T-helper 2 cell (primary cell): ENCODE data around the gene SNX15.
A peak's percentile ranks its signal among the peaks of the same experiment; 100 is the strongest.

Experiments
- DNase-seq, 5 experiments: peaks; one replicate each; pipeline versions ENCODE4 v3.0.0 to v3.0.0-alpha.2; 2012 to 2022

SNX15 gene

DNA sequence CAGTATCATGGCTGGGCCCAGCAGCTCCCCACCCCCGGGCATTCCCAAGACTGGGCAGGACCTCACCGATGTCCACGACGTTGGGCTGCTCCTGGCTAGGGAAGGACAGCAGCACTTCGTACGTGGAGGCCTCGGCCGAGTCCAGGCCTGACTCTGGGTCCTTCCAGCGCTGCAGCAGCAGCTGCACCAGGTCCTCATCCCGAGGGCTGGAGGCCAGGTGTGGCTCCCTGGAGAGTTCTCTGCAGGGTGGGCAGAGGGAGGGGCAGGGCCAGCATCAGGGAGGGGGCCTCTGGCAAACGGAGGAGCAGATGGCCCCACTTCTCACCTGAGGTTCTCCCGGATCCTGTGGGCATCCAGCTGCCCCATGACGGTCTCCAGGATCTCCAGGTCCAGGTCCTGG, 30.8 kb downstream of the SNX15 start:
- DNase-seq = no peak

DNA sequence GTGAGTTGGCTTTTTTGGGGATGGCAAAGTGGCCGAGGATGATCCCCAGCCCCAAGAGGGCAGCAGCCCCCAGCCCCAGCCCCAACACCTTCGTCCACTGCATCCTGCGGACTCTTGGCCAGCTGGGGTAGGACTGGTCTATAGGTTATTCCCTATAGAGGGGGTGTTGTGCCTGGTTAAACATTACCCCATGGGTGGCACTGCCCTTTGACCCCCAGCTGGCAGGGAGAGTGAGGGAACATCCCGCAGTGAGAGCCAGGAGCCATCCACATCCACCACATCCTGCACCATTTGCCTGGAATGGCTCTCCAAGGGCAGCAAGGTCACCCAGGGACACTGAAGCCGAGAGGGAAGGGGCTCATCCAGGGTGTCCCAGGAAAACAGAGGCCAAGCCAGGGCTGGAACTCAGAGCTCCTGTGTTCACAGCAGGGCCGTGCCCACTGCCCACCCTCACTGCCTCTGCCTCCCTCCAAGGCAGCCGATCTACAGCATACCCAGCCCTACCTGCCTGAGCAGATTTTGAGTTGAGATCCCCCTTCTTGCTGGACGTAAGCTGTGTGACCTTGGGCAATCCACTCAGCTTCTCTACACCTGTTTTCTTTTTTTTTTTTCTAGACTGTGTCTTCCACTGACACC, 31.3 kb downstream of the SNX15 start, which contains the start of gene NAALADL1:
Gene NAALADL1 (minus strand): TSS at position 135 of the 636 bp plus-strand sequence. CDS start 32 bp downstream, at position 103.
- no peak for DNase-seq

DNA sequence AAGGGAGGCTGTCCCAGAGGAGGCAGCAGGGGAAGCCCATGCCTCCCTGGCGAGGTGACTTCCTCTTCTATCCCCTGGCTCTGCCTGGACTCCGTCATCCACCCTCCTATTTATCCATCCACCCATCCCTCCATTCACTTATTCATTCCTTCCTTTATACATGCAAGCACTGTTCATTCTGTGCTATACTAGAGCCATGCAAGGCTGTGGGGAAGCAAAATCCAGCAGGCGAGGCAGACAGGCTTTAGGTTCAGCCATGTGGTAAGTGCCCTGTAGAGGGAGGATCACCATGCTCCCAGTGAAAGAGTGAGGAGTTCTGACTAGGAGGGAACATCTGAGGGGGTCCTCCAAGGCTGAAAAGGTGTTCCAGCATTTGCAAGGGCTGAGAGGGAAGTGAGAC, 32.3 kb downstream of the SNX15 start:
- DNase-seq = no peak

GRCh38 chr11:65059959-65060824, 33.0 kb downstream of the SNX15 start:
- peak in 1 of 5 experiments; percentile 49 for DNase-seq

- no peak for DNase-seq
Observed at GRCh38 chr11:65060913-65061408, 33.7 kb downstream of the SNX15 start.

DNA sequence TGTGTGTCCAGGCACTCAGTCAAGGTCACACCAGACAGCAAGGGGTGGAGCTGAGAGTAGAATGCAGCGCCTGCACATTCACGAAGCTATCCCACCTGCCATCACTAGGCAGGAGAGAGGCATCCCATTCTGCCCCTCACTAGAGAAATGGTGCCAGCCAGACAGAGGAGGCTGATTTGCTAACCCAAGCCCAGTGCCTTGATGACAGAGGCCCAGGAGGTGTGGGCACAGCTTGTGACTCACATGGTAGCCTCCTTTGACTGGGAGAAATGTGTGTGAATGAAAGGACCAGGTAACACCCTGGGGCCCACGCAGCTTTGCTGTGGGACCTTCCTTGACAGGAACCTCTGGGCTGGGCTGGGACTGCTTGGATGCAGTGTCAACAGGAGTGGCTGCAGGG, 36.3 kb downstream of the SNX15 start:
- no peak for DNase-seq

DNA sequence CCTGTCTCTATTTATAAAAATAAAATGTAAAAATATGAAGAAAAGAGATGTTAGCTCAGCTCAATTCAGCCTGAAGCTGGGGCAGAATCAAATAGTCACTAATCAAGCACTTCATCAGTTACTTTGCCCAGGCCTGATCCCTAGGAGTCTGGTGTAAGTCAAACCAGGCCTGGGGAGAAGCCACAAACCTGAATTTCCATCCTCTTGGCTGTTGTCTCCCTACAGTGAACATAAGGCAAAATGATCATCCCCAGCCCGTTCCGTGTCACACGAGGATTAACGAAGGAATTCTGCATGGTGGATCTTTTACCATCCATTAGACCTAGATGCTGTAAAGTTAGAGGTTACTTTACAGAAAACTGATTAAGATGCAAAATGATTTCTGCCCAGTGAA, 37.6 kb downstream of the SNX15 start:
- DNase-seq = no peak

DNA sequence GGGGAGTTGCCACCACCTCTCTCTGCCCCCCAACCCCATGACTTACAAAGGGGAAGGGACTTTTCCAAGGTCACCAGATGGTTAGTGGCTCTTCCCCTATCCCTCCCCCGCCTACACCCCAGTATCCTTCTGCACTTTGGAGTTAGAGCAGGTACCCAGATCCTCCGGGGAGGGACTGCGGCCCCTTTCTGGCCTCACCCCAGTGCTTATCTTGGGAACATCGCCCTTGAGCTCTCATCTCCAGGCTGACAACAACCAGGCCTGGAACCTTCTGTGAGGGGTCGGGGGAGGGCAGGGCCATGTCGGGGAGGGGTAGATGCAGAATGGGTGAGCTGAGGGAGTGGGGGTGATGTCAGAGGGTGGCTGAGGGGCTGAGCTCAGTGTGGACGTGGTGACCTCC, 38.6 kb downstream of the SNX15 start:
- no peak for DNase-seq

- DNase-seq = no peak
Observed at GRCh38 chr11:65066315-65066714, 39.1 kb downstream of the SNX15 start.

GRCh38 chr11:65066805-65067291, 39.6 kb downstream of the SNX15 start:
- no peak for DNase-seq

- DNase-seq = no peak
Observed at GRCh38 chr11:65067446-65067845, 40.2 kb downstream of the SNX15 start.

GRCh38 chr11:65069217-65069616, 42.0 kb downstream of the SNX15 start:
- no peak for DNase-seq

- DNase-seq = no peak
Observed at GRCh38 chr11:65071907-65072630, 44.8 kb downstream of the SNX15 start.

GRCh38 chr11:65072631-65072966, 45.4 kb downstream of the SNX15 start:
- DNase-seq = no peak

- DNase-seq = no peak
Observed at GRCh38 chr11:65077451-65077850, 50.2 kb downstream of the SNX15 start.

DNA sequence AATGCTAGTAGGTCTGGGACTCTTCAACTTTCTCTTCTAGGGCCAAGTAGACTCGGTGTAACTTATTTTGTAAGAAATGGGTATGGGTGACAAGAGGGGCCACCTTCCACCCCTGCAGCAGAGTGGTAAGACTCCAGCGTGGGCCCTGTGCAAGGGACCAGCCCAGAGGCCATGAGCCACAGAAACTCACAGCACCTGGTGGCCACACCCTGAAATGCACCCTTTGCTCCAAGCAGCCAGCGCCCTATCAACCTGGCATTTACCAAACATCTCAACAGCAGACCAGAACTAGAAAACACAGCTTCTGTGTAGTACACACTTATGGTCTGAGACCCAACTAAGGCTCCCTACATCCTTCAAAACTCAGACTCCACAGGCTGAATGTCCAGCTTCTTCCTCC, 50.9 kb downstream of the SNX15 start:
- DNase-seq = peak; percentile 32 to 84 (median 60)

DNA sequence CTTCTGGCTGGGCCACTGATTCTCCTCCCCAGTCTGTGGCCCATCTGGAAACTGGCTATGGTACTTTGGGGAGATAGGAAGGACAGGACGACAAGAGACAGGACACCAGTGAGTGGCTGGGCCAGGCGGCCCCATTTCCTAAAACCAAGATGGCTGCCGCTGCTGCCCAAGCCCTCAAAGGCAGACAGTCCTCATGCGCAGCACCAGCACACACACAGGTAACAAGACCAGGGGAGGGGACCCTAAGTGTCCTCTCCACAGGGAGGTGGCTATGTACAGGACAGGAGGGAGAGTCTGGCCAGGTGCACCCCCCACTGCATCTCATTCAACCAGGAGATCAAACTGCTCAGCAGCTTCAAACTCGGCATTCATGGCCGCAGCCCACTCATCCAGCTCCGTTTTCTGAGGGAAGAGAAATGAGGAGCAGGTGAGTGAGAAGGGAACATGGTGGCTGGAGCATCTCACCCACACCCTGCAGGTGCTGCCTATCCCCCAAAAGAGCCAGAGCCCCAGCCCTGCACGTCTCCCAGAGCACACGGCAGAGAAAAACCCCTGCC, 51.6 kb downstream of the SNX15 start:
- no peak for DNase-seq

DNA sequence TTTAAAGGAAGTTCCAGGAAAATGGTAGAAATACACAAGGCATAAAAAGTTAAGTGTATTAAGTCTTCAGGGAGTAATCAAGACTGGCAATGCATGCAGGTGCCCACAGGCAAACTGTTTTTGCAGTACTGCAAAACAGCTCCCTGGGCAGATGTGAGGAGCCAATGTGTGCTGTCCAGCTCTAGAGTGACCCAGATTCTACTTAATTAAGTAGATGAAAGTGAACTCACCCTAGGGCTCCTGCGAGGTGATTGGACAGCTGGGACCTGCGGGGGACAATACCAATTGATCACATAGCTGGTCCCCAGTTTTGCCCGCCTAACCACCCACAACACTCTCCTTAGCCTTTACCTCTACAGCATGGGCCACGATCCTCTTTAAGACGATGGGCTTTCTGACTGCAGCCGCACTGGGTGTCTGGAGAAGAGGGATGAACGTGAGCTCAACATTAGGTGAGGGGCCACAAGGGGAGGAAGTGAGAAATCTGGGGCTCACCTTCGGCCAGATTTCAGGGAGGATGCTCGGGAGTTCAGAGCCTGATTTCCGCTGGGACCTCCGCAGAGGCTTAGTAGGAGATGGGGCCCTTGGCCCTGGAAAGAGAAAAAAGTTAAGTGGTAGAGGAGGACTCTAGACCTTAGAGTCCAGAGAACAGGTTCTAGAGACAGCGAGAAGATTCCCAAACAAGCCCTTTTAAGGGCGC, 56.0 kb downstream of the SNX15 start:
- DNase-seq = peak in 1 of 5 experiments; percentile 21

DNA sequence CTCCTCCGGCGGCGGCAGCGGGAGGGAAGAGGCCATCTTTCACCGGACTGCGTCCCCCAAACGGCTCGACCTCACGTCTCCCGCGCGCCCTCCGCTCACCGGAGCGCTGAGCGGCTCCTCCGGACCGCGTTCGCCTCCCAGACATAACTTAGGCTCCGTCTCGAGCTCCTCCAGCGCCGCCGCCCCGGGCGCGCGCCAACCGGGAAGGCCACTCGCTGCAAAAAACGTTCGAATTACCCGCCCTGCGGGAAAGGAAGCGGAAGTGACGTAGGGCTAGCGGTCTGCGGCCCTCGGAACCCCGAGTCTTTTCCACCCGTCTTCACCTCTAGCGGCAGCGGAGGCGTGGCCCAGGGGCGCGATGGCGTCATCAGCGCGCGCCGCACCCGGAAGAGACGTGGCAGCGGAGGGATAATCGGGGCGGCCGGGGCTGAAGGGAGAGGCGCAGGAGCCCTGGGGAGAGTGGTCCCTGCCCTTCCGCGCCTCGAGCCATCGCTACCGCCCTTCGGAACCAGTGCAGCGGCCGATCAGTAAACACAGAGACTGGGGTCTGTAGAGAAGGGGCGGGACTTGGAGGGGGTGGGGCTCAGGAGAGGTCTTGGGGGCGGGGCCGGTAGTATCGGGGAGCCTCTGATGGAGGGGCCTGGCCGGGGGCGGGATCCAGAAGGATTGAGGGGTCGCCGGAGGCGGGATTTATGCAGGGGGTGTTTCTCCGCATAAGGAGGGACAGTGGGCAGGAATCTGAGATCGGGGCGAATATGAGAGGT, 56.8 kb downstream of the SNX15 start, which contains the start of the genes CDCA5 and ZFPL1:
Gene CDCA5 (minus strand): TSS at position 207 of the 764 bp plus-strand sequence. CDS start 62 bp downstream, at position 145.
Gene ZFPL1 (plus strand): TSS at position 389 of the 764 bp plus-strand sequence. CDS start 477 bp downstream, outside the sequence.
- DNase-seq = peak; percentile 90 to 98 (median 93)

DNA sequence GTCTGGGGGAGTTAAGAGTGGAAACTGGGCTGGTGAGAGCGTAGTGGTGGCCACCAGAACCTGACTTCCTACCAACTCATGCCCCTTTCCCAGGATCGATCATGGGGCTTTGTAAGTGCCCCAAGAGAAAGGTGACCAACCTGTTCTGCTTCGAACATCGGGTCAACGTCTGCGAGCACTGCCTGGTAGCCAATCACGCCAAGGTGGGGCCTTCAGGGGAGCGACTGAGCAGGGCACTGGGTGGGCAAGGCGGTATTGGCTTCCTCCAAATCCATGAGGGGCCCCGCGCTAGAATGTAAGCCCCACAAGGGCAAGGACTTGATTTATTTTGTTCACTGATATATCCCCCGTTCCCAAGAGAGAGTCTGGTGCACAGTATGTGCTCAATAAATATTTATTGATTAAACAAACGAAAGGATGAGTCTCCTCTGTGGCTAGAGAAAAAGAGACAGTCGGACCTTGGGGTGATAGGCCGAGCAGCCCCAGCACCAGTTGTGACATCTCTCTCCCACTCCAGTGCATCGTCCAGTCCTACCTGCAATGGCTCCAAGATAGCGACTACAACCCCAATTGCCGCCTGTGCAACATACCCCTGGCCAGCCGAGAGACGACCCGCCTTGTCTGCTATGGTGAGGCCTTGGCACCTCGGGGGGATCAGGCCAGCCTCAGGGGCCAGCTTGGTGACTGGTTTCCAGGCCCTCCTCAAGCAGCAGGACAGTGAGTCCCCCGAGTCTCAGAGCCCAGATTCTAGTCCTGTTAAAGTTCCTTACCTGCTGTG, 57.5 kb downstream of the SNX15 start:
- no peak for DNase-seq
